H9 (cell line): ENCODE results near the gene PDE4A. TPM values are rescaled to one million over a fixed set of nuclear protein-coding genes. Genes with fewer than 3 reads are reported as not detected.

Source experiments
- DNase-seq: peaks from one replicate; pipeline ENCODE4 v3.0.0-alpha.2; 2017
- H2AFZ ChIP-seq: one replicate; pipeline ENCODE4 v1.6.1; 2013; ENCODE audit warnings: mild to moderate bottlenecking, low read length, control low read depth, moderate library complexity
- H2AK5ac ChIP-seq: 2 replicates; pipeline ENCODE4 v1.6.1; 2013; ENCODE audit warnings: low read length, control low read depth, mixed read lengths; ENCODE audit not compliant: insufficient read length
- H2BK120ac ChIP-seq: one replicate; pipeline ENCODE4 v1.6.1; 2013; ENCODE audit warnings: low read depth, mild to moderate bottlenecking, low read length, control low read depth, inconsistent platforms; ENCODE audit not compliant: poor library complexity, severe bottlenecking
- H2BK12ac ChIP-seq: 2 replicates; pipeline ENCODE4 v1.6.1; 2013; ENCODE audit warnings: low read length, control low read depth, mixed read lengths, low read depth; ENCODE audit not compliant: insufficient read length
- H2BK15ac ChIP-seq: 2 replicates; pipeline ENCODE4 v1.6.1; 2013; ENCODE audit warnings: low read depth, low read length, control low read depth
- H2BK20ac ChIP-seq: one replicate; pipeline ENCODE4 v1.6.1; 2013; ENCODE audit warnings: low read depth, mild to moderate bottlenecking, low read length, control low read depth, inconsistent platforms; ENCODE audit not compliant: poor library complexity, severe bottlenecking
- H2BK5ac ChIP-seq: 2 replicates; pipeline ENCODE4 v1.6.1; 2013; ENCODE audit warnings: low read length, control low read depth, mixed read lengths; ENCODE audit not compliant: insufficient read length
- H3K14ac ChIP-seq: 2 replicates; pipeline ENCODE4 v1.6.1; 2013; ENCODE audit warnings: low read length, control low read depth; ENCODE audit not compliant: insufficient read depth
- H3K18ac ChIP-seq: 2 replicates; pipeline ENCODE4 v1.6.1; 2013; ENCODE audit warnings: low read depth, mild to moderate bottlenecking, mixed read lengths, low read length, control low read depth; ENCODE audit not compliant: insufficient read length
- H3K23ac ChIP-seq: 2 replicates; pipeline ENCODE4 v1.6.1; 2013; ENCODE audit warnings: low read length, control low read depth, mixed read lengths, low read depth; ENCODE audit not compliant: insufficient read length
- H3K23me2 ChIP-seq: 2 replicates; pipeline ENCODE4 v1.6.1; 2013; ENCODE audit warnings: low read depth, mild to moderate bottlenecking, mixed read lengths, low read length, control low read depth; ENCODE audit not compliant: insufficient read length, poor library complexity, severe bottlenecking
- H3K27ac ChIP-seq: 2 replicates; pipeline ENCODE4 v1.5.1; 2013; ENCODE audit warnings: low read length, control low read depth, mixed read lengths, low read depth; ENCODE audit not compliant: insufficient read length
- H3K27me3 ChIP-seq: 2 replicates; pipeline ENCODE4 v1.6.1; 2013; ENCODE audit warnings: low read length, control low read depth, inconsistent platforms; ENCODE audit not compliant: insufficient read depth
- H3K4ac ChIP-seq: 2 replicates; pipeline ENCODE4 v1.6.1; 2013; ENCODE audit warnings: low read depth, mild to moderate bottlenecking, control low read depth, inconsistent platforms, low read length, moderate library complexity
- H3K4me1 ChIP-seq: 2 replicates; pipeline ENCODE4 v1.6.1; 2013; ENCODE audit warnings: low read length, control low read depth, inconsistent platforms; ENCODE audit not compliant: insufficient read depth
- H3K4me2 ChIP-seq: 2 replicates; pipeline ENCODE4 v1.6.1; 2013; ENCODE audit warnings: low read length, control low read depth, mixed read lengths; ENCODE audit not compliant: insufficient read length, insufficient read depth
- H3K56ac ChIP-seq: 2 replicates; pipeline ENCODE4 v1.6.1; 2013; ENCODE audit warnings: low read depth, mild to moderate bottlenecking, mixed read lengths, low read length, control low read depth; ENCODE audit not compliant: insufficient read length
- H3K79me1 ChIP-seq: 2 replicates; pipeline ENCODE4 v1.6.1; 2013; ENCODE audit warnings: low read depth, mild to moderate bottlenecking, moderate library complexity, low read length, control low read depth, inconsistent platforms; ENCODE audit not compliant: insufficient read depth, poor library complexity, severe bottlenecking
- H3K79me2 ChIP-seq: 2 replicates; pipeline ENCODE4 v1.6.1; 2013; ENCODE audit warnings: low read length, control low read depth, inconsistent platforms; ENCODE audit not compliant: insufficient read depth
- H3K9ac ChIP-seq: 2 replicates; pipeline ENCODE4 v1.6.1; 2013; ENCODE audit warnings: low read length, control low read depth, mixed read lengths; ENCODE audit not compliant: insufficient read length; ENCODE audit errors: extremely low read depth
- H3K9me3 ChIP-seq: one replicate; pipeline ENCODE4 v1.6.1; 2013; ENCODE audit warnings: low read depth, low read length, inconsistent platforms; ENCODE audit not compliant: control insufficient read depth
- H3T11ph ChIP-seq: one replicate; pipeline ENCODE4 v1.6.1; 2013; ENCODE audit warnings: mild to moderate bottlenecking, low read length, control low read depth, inconsistent platforms
- H4K20me1 ChIP-seq: one replicate; pipeline ENCODE4 v1.6.1; 2013; ENCODE audit not compliant: control insufficient read depth, insufficient read length, insufficient read depth
- H4K5ac ChIP-seq: 2 replicates; pipeline ENCODE4 v1.6.1; 2013; ENCODE audit warnings: low read depth, mild to moderate bottlenecking, mixed read lengths, low read length, control low read depth; ENCODE audit not compliant: insufficient read length
- H4K8ac ChIP-seq: replicated peaks from 2 replicates; pipeline ENCODE4 v1.6.1; 2013; ENCODE audit warnings: low read length, control low read depth, mixed read lengths, low read depth; ENCODE audit not compliant: insufficient read length
- H4K91ac ChIP-seq: 2 replicates; pipeline ENCODE4 v1.6.1; 2013; ENCODE audit warnings: low read depth, mild to moderate bottlenecking, moderate library complexity, mixed read lengths, low read length, control low read depth; ENCODE audit not compliant: insufficient read length
- H3K27ac Mint-ChIP-seq, 3 experiments: 2 replicates in 2 of 3; 3 replicates in 1 of 3; pipeline ENCODE4 v1.8.0; 2020 to 2021; ENCODE audit warnings: mixed read lengths in 3 of 3, mild to moderate bottlenecking in 1 of 3, moderate library complexity in 1 of 3
- H3K27me3 Mint-ChIP-seq: 2 replicates; pipeline ENCODE4 v1.8.0; 2021; ENCODE audit warnings: low read depth, mild to moderate bottlenecking, moderate library complexity, mixed read lengths
- H3K36me3 Mint-ChIP-seq, 3 experiments: 2 replicates in 2 of 3; 3 replicates in 1 of 3; pipeline ENCODE4 v1.8.0; 2020 to 2021; ENCODE audit warnings: low read depth in 3 of 3, mixed read lengths in 3 of 3; ENCODE audit not compliant: insufficient read depth in 1 of 3
- H3K4me1 Mint-ChIP-seq, 2 experiments: 2 replicates each; pipeline ENCODE4 v1.8.0; 2020; ENCODE audit warnings: mixed read lengths in 2 of 2
- H3K4me3 Mint-ChIP-seq, 2 experiments: 2 replicates in 1 of 2; 3 replicates in 1 of 2; pipeline ENCODE4 v1.8.0; 2020 to 2021; ENCODE audit warnings: mild to moderate bottlenecking in 2 of 2, mixed read lengths in 2 of 2, moderate library complexity in 1 of 2
- H3K9me3 Mint-ChIP-seq, 2 experiments: 2 replicates in 1 of 2; 3 replicates in 1 of 2; pipeline ENCODE4 v1.8.0; 2020; ENCODE audit warnings: mild to moderate bottlenecking in 2 of 2, mixed read lengths in 2 of 2, moderate library complexity in 1 of 2
- CTCF ChIP-seq: fragments of 200-600 bp; sonication (generic); conservative IDR thresholded peaks from 3 replicates; pipeline ENCODE4 v1.8.0; 2021; ENCODE audit warnings: antibody characterized with exemption, mild to moderate bottlenecking
- WGBS: extraction: QIAGEN DNeasy Blood & Tissue Kit; methylation state at CpG from one replicate; pipeline ENCODE4 v1.1.7; 2013; ENCODE audit warnings: missing lambda C conversion rate, low lambda C conversion rate, mixed read lengths; ENCODE audit not compliant: insufficient read length; ENCODE audit errors: extremely low coverage; 5-methylcytosine and 5-hydroxymethylcytosine counted together
- total RNA-seq: library from RNA; stranded (reverse); gene quantifications from 2 replicates; pipeline ENCODE4 v1.2.1, GENCODE V29; 2021

PDE4A gene
- total RNA-seq, 1 experiment from 2014 or later = 8.5 TPM

GRCh38 chr19:10501971-10502523 lies 81.7 kb downstream of the PDE4A start:
- no peak for TF ChIP-seq CTCF

More at GRCh38 chr19:10501971-10502523, 81.7 kb downstream of the PDE4A start:
- no peak overlapping the region for H2BK5ac ChIP-seq
- no peak overlapping the region for H4K5ac ChIP-seq
- H3K4ac ChIP-seq = no peak overlapping the region; the same call in 1 of the 2 replicates
- H2AK5ac ChIP-seq = no peak overlapping the region
- H3K14ac ChIP-seq = peak overlapping the region; percentile 90
- peaks cover 2% of the 10 kb centered on the region for H3K79me1 ChIP-seq
- H2BK20ac ChIP-seq = no peak overlapping the region
- no CpG with 5 or more reads among the region's 35 CpGs for WGBS
- H3K36me3 Mint-ChIP-seq = peaks cover 13 to 33% (median 30%) of the 10 kb centered on the region in 3 experiments
- no peak overlapping the region for H4K8ac ChIP-seq
- H4K20me1 ChIP-seq = no peaks in the 10 kb centered on the region
- peak overlapping the region; percentile 39 for H2BK120ac ChIP-seq
- no peak overlapping the region for H2BK15ac ChIP-seq
- no peaks in the 10 kb centered on the region for H3K27me3 ChIP-seq
- H3K9ac ChIP-seq = peak overlapping the region; percentile 71
- peak overlapping the region; percentile 91 for H3K4me2 ChIP-seq
- no peak overlapping the region for H2AFZ ChIP-seq
- H3K4me3 Mint-ChIP-seq = peak overlapping the region; percentile 71 to 86
- no peaks in the 10 kb centered on the region for H3K9me3 Mint-ChIP-seq
- H4K91ac ChIP-seq = peak overlapping the region; percentile 15
- H3K27ac ChIP-seq = no peak overlapping the region
- peak; percentile 49 for DNase-seq
- H3K79me2 ChIP-seq = peaks cover 15% of the 10 kb centered on the region; the same call in 1 of the 2 replicates
- no peak overlapping the region for H3K56ac ChIP-seq
- H3K23ac ChIP-seq = no peak overlapping the region
- H3K4me1 ChIP-seq = peaks cover 2% of the 10 kb centered on the region; the same call in 1 of the 2 replicates
- peak overlapping the region; percentile 88 for H3K18ac ChIP-seq
- H3K23me2 ChIP-seq = peaks cover 7% of the 10 kb centered on the region
- no peak overlapping the region for H2BK12ac ChIP-seq
- H3T11ph ChIP-seq = no peak overlapping the region
- peaks cover 3% of the 10 kb centered on the region for H3K27me3 Mint-ChIP-seq
- H3K27ac Mint-ChIP-seq = peak overlapping the region; percentile 60 to 87 (median 86); a peak in 6 of 7 replicates
- H3K4me1 Mint-ChIP-seq = peaks cover 20 to 30% of the 10 kb centered on the region in 2 experiments
- no peaks in the 10 kb centered on the region for H3K9me3 ChIP-seq
